Cardiac fibroblast (primary cell): ENCODE measurements around the gene ZDHHC18.

ENCODE experiments used
- DNase-seq, 2 donors: peaks; one replicate each; pipeline versions ENCODE4 v3.0.0 to v3.0.0-alpha.2; 2010; ENCODE audit warnings: low read depth in 2 of 2
- H3K4me3 ChIP-seq, 2 donors: replicated peaks in 1 of 2; 1 replicate in 1 of 2; 2 replicates in 1 of 2; pipeline ENCODE4 v1.5.1; 2011; ENCODE audit warnings: low read depth in 2 of 2, low read length in 2 of 2, mild to moderate bottlenecking in 2 of 2, moderate library complexity in 1 of 2
- TF ChIP-seq, protein P1 (sequence below): IDR thresholded peaks from one replicate; pipeline ENCODE4 v1.5.1; 2011; ENCODE audit warnings: low read depth, mild to moderate bottlenecking, low read length, inconsistent platforms

Gene ZDHHC18

GRCh38 chr1:26787706-26788514 lies 38.6 kb upstream of the ZDHHC18 start, which contains the start of gene PIGV:
Gene PIGV, plus strand, starts transcription at chr1:26787950. Its CDS starts 2,866 bp downstream, at chr1:26790816.
- peak within 1 kb of the TSS; percentile 68 to 70 for H3K4me3 ChIP-seq
- peak; percentile 86 to 88 for DNase-seq
- TF ChIP-seq, protein P1, sequence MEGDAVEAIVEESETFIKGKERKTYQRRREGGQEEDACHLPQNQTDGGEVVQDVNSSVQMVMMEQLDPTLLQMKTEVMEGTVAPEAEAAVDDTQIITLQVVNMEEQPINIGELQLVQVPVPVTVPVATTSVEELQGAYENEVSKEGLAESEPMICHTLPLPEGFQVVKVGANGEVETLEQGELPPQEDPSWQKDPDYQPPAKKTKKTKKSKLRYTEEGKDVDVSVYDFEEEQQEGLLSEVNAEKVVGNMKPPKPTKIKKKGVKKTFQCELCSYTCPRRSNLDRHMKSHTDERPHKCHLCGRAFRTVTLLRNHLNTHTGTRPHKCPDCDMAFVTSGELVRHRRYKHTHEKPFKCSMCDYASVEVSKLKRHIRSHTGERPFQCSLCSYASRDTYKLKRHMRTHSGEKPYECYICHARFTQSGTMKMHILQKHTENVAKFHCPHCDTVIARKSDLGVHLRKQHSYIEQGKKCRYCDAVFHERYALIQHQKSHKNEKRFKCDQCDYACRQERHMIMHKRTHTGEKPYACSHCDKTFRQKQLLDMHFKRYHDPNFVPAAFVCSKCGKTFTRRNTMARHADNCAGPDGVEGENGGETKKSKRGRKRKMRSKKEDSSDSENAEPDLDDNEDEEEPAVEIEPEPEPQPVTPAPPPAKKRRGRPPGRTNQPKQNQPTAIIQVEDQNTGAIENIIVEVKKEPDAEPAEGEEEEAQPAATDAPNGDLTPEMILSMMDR: no peak

- no peak for DNase-seq
- peak overlapping the region; percentile 68 to 70 for H3K4me3 ChIP-seq
- TF ChIP-seq, protein P1: no peak
Observed at GRCh38 chr1:26788515-26788785, 38.0 kb upstream of the ZDHHC18 start.

DNA sequence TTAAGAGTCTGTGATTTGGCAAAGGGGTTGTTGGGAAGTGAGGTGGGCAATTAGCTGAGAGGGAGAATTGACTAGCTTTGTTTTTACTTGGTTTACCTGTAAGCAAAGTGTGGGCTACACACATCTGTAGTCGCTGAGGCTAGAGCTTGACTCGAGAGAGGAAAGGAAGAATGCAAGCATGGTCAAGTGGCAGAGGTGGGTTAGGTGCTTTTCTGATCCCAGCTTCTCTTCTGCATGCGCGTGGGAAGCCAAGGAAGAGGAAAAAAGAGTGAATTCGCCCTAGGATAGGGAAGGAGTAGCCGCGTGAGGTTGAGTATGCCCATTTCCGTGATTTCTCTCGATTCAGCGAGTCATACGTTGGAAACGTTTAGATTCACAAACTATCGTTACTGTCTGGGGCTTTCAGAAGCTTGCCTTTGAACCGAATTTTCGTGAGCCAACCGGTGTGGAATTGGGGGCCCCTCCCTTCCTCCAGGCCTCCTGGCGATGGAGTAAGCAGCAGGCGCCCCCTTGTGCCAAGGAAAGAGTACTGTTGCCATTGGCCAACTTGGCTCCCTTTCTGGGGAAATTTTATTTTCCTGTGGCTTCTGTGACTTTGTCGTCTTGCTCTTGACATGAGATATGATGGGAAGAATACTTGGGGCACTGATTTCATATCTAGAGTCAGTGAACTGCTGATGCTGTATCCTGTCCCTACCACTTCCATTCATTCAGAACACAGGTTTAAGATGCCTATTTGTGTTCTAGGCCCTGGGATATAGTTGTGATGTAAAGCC lies 37.5 kb upstream of the ZDHHC18 start:
- TF ChIP-seq, protein P1: peak; percentile 93
- peak overlapping the region; percentile 68 to 70 for H3K4me3 ChIP-seq
- DNase-seq: peak; percentile 91 to 93

DNA sequence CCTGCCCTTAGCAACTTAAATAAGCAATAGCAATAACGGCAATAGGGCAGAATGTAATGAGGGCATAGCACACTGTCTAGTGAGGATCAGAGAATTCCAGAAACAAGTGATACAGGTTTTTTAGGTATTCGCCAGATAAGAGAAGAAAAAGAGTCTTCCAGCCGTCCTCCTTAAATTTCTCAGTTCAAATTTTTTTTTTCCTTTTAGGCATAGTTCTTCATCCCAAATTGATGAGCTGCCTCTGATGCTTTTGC lies 36.9 kb upstream of the ZDHHC18 start:
- TF ChIP-seq, protein P1: no peak
- no peak overlapping the region for H3K4me3 ChIP-seq
- DNase-seq: no peak

- no peak overlapping the region for H3K4me3 ChIP-seq
- DNase-seq: no peak
- TF ChIP-seq, protein P1: no peak
Observed at GRCh38 chr1:26789931-26790330, 36.6 kb upstream of the ZDHHC18 start.

- no peak for DNase-seq
- H3K4me3 ChIP-seq: no peak overlapping the region
- TF ChIP-seq, protein P1: no peak
Observed at GRCh38 chr1:26790551-26790953, 35.9 kb upstream of the ZDHHC18 start.
